Tibial nerve (tissue), 4 donors: ENCODE measurements around the gene BAZ2B. TPM values are rescaled to one million over a fixed set of nuclear protein-coding genes. Genes with fewer than 3 reads are reported as not detected.

Experiments
- DNase-seq, 2 donors: peaks; one replicate each; pipeline ENCODE4 v3.0.0-alpha.2; 2019; ENCODE audit warnings: low spot score in 2 of 2
- H3K27ac ChIP-seq, 4 donors: fragments of 200-600 bp; sonication (generic) in 3 of 4; one replicate each; pipeline ENCODE4 v1.5.1; 2017 to 2019; ENCODE audit warnings: mild to moderate bottlenecking in 1 of 4
- H3K27me3 ChIP-seq, 2 donors: fragments of 200-600 bp; sonication (generic) in 1 of 2; one replicate each; pipeline versions ENCODE4 v1.5.1 to v1.6.0; 2017 to 2019
- H3K36me3 ChIP-seq, 3 donors: fragments of 200-600 bp; sonication (generic); one replicate each; pipeline ENCODE4 v1.5.1; 2018 to 2019
- H3K4me1 ChIP-seq, 4 donors: fragments of 200-600 bp; sonication (generic) in 3 of 4; one replicate each; pipeline ENCODE4 v1.5.1; 2017 to 2019
- H3K4me3 ChIP-seq, 4 donors: fragments of 200-600 bp; sonication (generic) in 3 of 4; one replicate each; pipeline ENCODE4 v1.5.1; 2017 to 2019; ENCODE audit warnings: mild to moderate bottlenecking in 1 of 4, moderate library complexity in 1 of 4
- H3K9me3 ChIP-seq, 4 donors: fragments of 200-600 bp; sonication (generic) in 3 of 4; one replicate each; pipeline ENCODE4 v1.5.1; 2017 to 2019
- EP300 ChIP-seq, 2 donors: sonication (generic); formaldehyde crosslinking; IDR thresholded peaks; one replicate each; pipeline ENCODE4 v1.6.1; 2017; ENCODE audit warnings: antibody characterized with exemption in 2 of 2, mild to moderate bottlenecking in 1 of 2
- POLR2A ChIP-seq, 2 donors: fragments of 450-650 bp; IDR thresholded peaks; one replicate each; pipeline ENCODE4 v1.6.1; 2017; ENCODE audit warnings: antibody characterized with exemption in 2 of 2, mild to moderate bottlenecking in 2 of 2, moderate library complexity in 2 of 2
- WGBS, 2 donors: methylation state at CpG; one replicate each; pipeline ENCODE4 v1.1.5; 2018; 5-methylcytosine and 5-hydroxymethylcytosine counted together
- small RNA-seq: library from RNA; depleted of rRNA; stranded (forward); fragments of <200 nt; gene quantifications from one replicate; pipeline ENCODE3, GENCODE V24; 2016
- total RNA-seq, 4 donors: library from RNA; depleted of rRNA; stranded (reverse); fragments of >200 nt; gene quantifications; one replicate each; pipeline ENCODE4 v1.1.0, GENCODE V29; 2016
- TF ChIP-seq, protein P1 (sequence below), 5 experiments: fragments of 200-600 bp in 3 of 5; fragments of 450-650 bp in 2 of 5; sonication (generic) in 3 of 5; IDR thresholded peaks; one replicate each; pipeline ENCODE4 v1.5.1; 2016 to 2019; ENCODE audit warnings: antibody characterized with exemption in 5 of 5, mild to moderate bottlenecking in 3 of 5, moderate library complexity in 2 of 5

BAZ2B gene
- total RNA-seq, 4 donors from 2014 or later: 98.4 to 135 (median 114) TPM

DNA sequence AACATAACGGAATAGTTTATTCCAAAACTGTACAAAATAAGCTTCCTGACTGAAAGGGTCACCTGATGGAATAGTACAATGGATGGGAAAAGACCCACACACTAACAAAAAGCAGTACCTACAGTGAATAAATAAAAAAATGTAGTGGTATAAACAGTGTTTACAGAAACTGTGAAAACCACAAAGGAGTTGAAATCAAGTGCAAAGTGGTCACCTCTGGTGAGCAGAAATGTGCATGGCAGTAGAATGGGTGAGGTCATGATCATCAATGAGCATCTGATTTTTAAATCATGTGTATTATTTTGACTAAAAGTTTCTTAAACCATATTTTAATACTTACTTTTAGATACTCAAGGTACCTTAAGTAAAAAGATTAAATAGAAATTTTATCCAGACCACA is 341.2 kb downstream of the BAZ2B start:
- WGBS, 2 donors: 91 to 93% methylated on average over 1 of the region's 1 CpG
- Histone ChIP-seq H3K36me3 (peaks cover 0 to 35% (median 4%) of the 10 kb centered on the region in 3 donors), H3K27me3 (no peaks in the 10 kb centered on the region), H3K4me3 (no peak overlapping the region), H3K27ac (no peak overlapping the region), H3K4me1 (no peaks in the 10 kb centered on the region), H3K9me3 (no peaks in the 10 kb centered on the region)
- no peak for TF ChIP-seq EP300 (IDR thresholded peaks at IDR 0.05)
- no peak for TF ChIP-seq POLR2A (IDR thresholded peaks at IDR 0.05)
- DNase-seq: no peak

DNA sequence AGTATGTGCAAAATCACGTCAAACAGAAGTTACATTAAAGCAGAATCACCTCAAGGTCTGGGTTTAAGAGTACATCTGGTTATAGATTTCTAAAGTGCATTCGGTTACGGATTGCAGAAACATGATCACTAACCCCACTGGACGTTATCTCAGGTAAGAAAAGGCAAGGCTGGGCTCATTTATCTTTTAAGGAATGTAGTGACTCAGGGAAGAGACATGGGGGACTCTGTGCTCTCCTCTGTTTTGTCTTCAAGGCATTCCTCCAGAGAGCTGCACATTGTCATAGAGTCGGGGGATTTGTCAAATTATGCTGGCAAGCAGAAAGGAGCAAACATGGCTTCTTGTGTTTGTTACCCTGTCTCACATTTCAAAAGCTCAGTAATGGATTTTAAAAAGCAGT is 344.2 kb downstream of the BAZ2B start:
- H3K9me3 ChIP-seq: no peaks in the 10 kb centered on the region
- DNase-seq: no peak
- no peak overlapping the region for H3K27ac ChIP-seq

DNA sequence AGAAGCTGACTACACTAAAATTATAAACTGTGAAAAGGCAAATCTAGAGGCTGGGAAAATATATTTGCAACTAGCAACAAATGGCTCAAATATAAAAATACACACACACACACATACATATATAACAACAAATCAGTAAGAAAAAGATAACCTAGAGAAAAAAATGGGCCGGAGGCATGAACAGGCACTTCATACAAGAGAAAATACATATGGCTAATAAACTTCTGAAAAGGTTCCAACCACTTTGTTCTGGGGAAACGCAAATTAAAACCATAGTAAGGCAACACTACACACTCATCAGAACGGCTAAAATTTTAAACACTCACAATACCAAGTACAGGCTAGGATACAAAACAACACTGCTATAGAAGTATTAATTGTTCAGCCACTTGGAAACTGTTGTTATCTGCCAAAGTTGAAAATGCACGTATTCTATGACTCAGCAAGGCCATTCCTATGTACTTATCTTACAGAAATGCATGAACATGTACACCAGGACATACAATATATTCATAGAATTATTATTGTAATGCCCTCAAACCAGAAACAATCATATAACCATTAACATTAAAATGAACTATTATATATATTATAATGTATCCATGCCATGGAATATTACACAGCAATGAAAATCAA is 345.5 kb downstream of the BAZ2B start:
- Histone ChIP-seq H3K27ac (no peak overlapping the region), H3K4me1 (peaks cover 0 to 4% (median 0%) of the 10 kb centered on the region in 4 donors), H3K9me3 (no peaks in the 10 kb centered on the region), H3K4me3 (no peak overlapping the region), H3K27me3 (no peaks in the 10 kb centered on the region), H3K36me3 (peaks cover 0 to 27% (median 4%) of the 10 kb centered on the region in 3 donors)
- 93 to 97% methylated on average over 4 of the region's 4 CpGs for WGBS, 2 donors
- TF ChIP-seq, protein P1, sequence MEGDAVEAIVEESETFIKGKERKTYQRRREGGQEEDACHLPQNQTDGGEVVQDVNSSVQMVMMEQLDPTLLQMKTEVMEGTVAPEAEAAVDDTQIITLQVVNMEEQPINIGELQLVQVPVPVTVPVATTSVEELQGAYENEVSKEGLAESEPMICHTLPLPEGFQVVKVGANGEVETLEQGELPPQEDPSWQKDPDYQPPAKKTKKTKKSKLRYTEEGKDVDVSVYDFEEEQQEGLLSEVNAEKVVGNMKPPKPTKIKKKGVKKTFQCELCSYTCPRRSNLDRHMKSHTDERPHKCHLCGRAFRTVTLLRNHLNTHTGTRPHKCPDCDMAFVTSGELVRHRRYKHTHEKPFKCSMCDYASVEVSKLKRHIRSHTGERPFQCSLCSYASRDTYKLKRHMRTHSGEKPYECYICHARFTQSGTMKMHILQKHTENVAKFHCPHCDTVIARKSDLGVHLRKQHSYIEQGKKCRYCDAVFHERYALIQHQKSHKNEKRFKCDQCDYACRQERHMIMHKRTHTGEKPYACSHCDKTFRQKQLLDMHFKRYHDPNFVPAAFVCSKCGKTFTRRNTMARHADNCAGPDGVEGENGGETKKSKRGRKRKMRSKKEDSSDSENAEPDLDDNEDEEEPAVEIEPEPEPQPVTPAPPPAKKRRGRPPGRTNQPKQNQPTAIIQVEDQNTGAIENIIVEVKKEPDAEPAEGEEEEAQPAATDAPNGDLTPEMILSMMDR (IDR thresholded peaks at IDR 0.05): no peak
- TF ChIP-seq EP300 (IDR thresholded peaks at IDR 0.05) (no peak), POLR2A (IDR thresholded peaks at IDR 0.05) (no peak)
- DNase-seq: no peak

More for the DNA sequence above, 344.2 kb downstream of the BAZ2B start:
- peaks cover 0 to 4% (median 0%) of the 10 kb centered on the region in 4 donors for H3K4me1 ChIP-seq
- TF ChIP-seq EP300 (IDR thresholded peaks at IDR 0.05): no peak
- TF ChIP-seq, protein P1 (IDR thresholded peaks at IDR 0.05): no peak
- no peaks in the 10 kb centered on the region for H3K27me3 ChIP-seq
- no peak overlapping the region for H3K4me3 ChIP-seq
- 83 to 84% methylated on average over 5 of the region's 5 CpGs for WGBS, 2 donors
- H3K36me3 ChIP-seq: peaks cover 0 to 27% (median 4%) of the 10 kb centered on the region in 3 donors

Small RNA genes lying within 50 kb of the gene (small RNA-seq; reads per million reads assigned to genes)
- not detected for gene RF00019

Other genes starting within 250 kb of the BAZ2B start
- gene MARCHF7, start 96.0 kb upstream of the BAZ2B start, total RNA-seq: 100 to 1,000 TPM in 1 of 4 donors, 10 to 100 TPM in 3; 80.8 to 104 (median 90.7) TPM
- gene CD302, start 181.7 kb upstream of the BAZ2B start, total RNA-seq: 10 to 100 TPM; 58.3 to 73.2 (median 59.5) TPM